ENCODE data around the gene KDELR3.

KDELR3 gene

DNA sequence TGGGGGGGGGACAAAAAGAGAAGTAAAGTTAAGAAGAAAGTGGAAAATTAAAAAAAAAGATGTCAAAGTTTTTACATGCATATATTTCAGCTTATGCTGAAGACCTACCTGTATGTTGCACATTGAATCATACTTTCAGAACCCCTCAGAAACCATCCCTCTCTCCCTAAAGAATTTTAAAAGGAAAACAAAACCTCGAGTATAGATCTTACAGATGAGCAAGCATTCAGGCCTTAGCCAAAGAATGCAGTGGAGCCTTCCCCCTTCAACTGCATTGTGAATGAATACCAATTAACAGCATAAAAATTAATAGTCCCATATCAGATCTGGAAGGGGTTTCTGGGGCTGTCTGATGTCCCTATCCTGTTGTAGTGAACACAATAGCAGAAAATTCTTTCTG lies 16.3 kb downstream of the KDELR3 start:
- no peak for DNase-seq

- DNase-seq = no peak
Measured at GRCh38 chr22:38485783-38486182, 17.9 kb downstream of the KDELR3 start.

DNA sequence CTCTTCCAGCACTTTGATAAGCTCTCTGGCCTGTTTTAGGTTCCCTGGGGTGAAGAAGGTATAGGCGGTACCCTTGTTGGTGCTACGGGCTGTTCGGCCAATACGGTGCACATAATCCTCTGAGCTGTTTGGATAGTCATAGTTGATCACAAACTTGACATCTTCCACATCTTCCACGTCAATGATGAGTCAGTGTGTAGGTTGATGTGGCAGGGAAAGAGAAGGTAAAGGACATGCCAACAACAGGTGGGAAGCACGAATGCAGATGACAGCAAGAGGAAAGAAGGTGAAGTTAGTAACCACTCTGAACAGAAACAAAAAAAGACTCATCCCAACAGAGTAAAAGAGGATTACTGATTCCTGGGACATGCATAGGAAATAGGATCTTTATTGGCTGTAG lies 20.1 kb downstream of the KDELR3 start:
- no peak for DNase-seq

DNA sequence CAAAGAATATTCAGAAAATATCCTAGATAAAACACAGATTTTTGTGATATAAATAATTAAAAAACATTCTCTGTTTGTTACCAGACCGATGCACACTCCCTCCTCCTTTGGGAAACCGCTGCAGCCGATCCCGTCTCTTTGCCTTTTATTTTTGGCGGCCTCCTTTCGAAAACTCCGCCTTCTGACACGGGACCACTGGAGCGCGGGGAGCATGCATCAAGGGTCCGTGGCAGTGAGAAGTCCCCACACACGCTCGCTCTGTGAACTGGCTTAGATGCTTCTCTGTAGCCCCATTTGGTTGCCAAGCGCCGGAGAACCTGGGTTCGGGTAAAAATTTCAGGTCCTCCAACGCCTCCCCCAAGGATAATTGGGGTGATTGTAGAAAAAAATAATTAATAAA lies 21.2 kb downstream of the KDELR3 start:
- DNase-seq = no peak

DNA sequence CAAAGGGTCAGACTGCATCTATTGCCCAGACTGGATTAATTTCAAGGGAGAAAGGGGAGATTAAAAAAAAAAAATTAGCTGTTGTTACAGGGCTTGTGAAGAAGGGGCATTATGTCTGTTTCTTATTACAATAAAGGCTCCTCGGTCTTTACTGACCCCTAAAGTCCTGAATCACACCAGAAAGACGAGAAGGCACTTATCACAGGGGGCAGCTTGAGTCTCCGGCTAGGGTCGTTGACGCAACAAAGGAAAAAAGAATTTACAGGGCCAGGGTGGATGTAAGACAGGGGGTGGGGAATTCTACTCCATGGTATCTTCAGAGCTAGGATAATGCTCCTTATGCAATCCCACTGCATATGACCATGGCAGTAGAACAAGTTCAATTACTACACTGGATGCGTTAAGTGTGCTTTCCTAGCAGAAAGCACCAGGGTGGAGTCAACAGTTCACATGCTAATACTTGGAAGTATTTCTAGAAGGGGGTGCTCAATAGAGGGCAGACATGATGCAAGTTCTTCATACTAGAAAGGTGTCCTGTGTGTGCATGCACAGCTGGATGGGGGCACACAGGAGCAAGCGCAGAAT lies 21.8 kb downstream of the KDELR3 start:
- no peak for DNase-seq

DNA sequence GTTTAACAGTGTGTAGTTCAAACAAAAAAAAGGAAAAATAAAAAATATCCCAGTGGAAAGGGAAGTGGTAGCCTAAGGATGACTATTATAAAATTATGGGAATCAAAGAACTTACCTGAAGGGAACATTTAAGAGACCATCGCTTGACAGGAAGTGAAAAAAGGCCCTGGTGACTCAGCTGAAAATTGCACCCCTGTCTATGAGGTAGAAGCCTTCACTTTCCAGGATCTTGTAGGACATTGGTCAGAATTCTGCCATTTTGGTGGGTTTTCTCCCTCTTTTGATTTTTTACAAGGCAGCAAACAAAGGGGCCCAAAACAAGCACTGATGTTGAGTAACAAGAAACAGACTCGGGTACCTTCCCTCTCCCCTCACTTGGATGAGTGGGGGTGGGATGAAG lies 22.6 kb downstream of the KDELR3 start:
- DNase-seq = no peak

DNA sequence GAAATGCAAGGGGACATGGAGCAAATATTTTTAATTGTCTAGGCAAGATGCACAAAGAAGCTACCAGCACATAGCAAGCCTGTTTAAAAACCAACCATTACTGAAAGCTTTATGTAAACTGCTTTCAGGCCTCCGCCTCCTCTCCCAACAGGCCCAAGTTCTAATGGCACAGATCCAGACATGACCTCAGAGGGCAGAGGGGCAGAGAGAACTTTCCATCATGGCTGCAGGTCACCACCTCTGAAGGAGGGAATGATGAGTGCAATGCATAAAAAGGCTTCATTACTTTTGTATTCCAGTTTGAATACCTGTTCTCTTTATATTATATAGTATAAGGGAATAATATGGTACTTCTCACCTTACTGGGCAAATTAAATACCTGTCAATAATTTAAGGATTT lies 23.0 kb downstream of the KDELR3 start:
- DNase-seq = peak; percentile 31

GRCh38 chr22:38491707-38492348 lies 23.9 kb downstream of the KDELR3 start:
- no peak for DNase-seq

GRCh38 chr22:38494498-38494897 lies 26.6 kb downstream of the KDELR3 start:
- DNase-seq = no peak

DNA sequence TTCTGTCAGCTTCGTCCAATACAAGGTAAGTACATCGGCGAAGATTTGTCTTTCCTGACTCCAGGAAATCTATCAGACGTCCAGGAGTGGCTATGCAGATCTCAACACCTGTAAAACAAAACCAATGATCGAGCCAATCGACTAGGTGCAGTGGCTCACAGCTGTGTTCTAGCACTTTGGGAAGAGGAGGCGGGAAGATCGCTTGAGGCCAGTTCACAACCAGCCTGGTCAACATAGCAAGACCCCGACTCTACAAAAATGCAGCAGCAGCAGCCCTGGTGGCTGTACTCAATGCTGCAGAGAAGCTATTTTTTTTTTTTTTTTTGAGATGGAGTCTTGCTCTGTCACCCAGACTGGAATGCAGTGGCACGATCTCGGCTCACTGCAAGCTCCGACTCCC lies 27.0 kb downstream of the KDELR3 start:
- no peak for DNase-seq

- DNase-seq = no peak
Measured at GRCh38 chr22:38497869-38498268, 30.0 kb downstream of the KDELR3 start.

DNA sequence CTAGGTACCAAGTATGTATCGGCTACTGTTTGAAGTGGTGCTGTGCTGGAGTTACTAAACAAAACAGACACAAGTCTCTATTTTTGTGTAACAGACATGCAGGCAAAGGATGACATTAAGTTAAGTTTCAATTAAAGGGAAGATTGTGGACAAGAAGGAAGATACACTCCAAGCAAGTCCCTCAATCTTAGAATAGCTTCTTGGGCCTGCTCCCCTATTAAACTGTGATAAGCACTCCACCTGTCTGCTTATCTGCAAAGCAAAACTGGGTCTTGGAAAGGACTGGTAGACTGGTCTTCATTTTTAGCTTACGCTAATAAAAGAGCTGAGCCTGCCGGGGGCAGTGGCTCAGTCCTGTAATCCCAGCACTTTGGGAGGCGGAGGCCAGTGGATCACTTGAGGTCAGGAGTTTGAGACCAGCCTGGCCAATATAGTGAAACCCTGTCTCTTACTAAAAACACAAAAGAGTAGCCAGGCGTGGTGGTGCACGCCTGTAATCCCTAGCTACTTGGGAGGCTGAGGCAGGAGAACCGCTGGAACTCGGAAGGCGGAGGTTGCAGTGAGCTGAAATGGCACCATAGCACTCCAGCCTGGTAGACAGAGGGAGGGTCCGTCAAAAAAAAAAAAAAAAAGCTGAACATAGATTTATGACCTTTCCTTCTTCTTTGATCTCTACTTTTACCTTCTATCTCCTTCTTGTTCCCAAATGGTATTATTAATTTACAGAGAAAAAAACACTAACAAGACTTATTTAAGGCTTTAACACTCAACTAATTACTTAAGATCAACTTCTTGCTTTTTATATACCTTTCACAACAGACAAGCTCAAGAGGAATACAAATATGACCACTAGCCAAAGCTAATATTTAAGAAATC lies 34.1 kb downstream of the KDELR3 start:
- no peak for DNase-seq

- no peak for DNase-seq
Measured at GRCh38 chr22:38503021-38503420, 35.1 kb downstream of the KDELR3 start.

DNA sequence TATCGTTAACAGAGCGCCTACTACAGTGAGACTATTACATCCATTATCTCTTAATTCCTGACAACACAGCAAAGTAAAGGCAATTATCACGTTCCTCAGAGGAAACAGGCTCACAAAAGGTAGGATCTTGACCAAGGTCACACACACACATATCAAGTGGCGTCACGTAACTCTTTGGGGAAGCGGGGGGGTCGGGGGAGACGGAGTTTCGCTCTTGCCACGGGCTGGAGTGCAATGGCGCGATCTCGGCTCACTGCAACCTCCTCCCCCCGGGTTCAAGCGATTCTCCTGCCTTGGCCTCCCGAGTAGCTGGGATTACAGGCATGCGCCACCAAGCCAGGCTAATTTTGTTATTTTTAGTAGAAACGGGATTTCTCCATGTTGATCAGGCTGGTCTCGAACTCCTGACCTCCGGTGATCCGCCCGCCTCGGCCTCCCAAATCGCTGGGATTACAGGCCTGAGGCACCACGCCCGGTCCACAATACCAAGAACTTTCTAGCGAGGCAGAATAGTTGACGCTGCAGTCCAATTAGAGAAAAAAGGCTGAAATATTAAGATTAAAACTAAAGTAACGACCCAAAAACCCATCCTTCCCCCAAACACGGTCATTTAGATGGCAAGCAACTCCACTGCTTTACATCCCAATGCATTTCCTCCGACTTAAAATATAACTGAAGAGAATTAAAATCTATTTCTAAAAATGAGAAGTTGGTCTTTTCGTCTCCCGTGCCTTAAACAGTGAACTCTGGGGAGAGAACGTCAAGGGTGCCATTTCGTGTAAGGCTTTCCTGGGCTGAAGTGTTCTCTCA lies 37.0 kb downstream of the KDELR3 start:
- peak; percentile 39 for DNase-seq

- DNase-seq = peak; percentile 58
Measured at GRCh38 chr22:38505541-38506117, 37.7 kb downstream of the KDELR3 start.

- peak; percentile 95 for DNase-seq
Measured at GRCh38 chr22:38506118-38506962, 38.4 kb downstream of the KDELR3 start, which contains the start of gene DDX17. DDX17 (minus strand) TSS chr22:38506311.

- DNase-seq = no peak
Measured at GRCh38 chr22:38510416-38510970, 42.6 kb downstream of the KDELR3 start.

- no peak for DNase-seq
Measured at GRCh38 chr22:38513063-38513462, 45.2 kb downstream of the KDELR3 start.

DNA sequence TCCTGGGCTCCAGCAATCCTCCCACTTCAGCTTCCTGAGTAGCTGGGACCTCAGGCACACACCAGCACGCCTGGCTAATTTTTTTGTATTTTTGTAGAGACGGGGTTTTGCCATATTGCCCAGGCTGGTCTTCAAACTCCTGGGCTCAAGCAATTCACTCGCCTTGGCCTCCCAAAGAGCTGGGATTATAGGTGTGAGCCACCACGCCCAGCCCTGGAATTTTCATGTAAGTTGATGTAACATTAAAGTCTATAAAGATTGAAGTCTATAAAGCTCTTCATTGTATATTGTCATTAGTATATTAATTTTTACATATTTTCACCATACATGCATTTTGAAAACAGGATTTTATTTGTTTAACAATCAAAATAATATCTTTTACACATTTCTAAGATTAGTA lies 50.7 kb downstream of the KDELR3 start:
- DNase-seq = no peak

- DNase-seq = no peak
Measured at GRCh38 chr22:38519453-38520250, 51.8 kb downstream of the KDELR3 start.

DNA sequence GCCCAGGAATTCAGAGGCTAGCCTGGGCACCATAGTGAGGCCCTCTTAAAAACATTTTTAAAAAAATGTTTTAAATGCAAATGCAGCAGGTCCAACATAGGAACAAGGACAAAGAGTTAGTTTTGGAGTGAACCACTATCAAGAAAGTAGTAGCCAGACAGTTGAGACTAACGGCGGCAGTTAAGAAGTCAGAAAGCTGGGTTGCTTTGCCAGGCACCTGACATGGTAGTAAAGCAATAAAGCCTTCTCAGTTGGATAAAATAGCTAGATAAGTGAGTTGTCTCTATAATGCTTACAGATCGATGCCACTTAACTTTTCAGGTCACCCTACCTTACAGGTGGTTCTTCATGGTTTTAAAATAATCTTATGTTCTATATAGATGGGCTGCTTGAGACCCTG lies 55.1 kb downstream of the KDELR3 start:
- no peak for DNase-seq

Measured in fibroblast of skin of right quadriceps (primary cell).